ENCODE measurements around the gene ALS2CL.

The ALS2CL gene

GRCh38 chr3:46634856-46635255, 58.6 kb downstream of the ALS2CL start:
- DNase-seq (ENCODE audit: low read depth in 1 of 2, low spot score in 1 of 2), result no peak

GRCh38 chr3:46632792-46633191, 60.7 kb downstream of the ALS2CL start:
- no peak for DNase-seq (ENCODE audit: low read depth in 1 of 2, low spot score in 1 of 2)

- peak; percentile 56 to 65 for DNase-seq (ENCODE audit: low read depth in 1 of 2, low spot score in 1 of 2)
These were observed 63.6 kb downstream of the ALS2CL start for GRCh38 chr3:46629551-46630517.

- no peak for DNase-seq (ENCODE audit: low read depth in 1 of 2, low spot score in 1 of 2)
These were observed 64.5 kb downstream of the ALS2CL start for GRCh38 chr3:46628901-46629369.

GRCh38 chr3:46627078-46627477, 66.4 kb downstream of the ALS2CL start:
- no peak for DNase-seq (ENCODE audit: low read depth in 1 of 2, low spot score in 1 of 2)

- DNase-seq (ENCODE audit: low read depth in 1 of 2, low spot score in 1 of 2), result no peak
These were observed 67.4 kb downstream of the ALS2CL start for GRCh38 chr3:46626039-46626438.

- DNase-seq (ENCODE audit: low read depth in 1 of 2, low spot score in 1 of 2), result no peak
These were observed 68.4 kb downstream of the ALS2CL start for GRCh38 chr3:46624975-46625490.

- DNase-seq (ENCODE audit: low read depth in 1 of 2, low spot score in 1 of 2), result no peak
These were observed 68.9 kb downstream of the ALS2CL start for GRCh38 chr3:46624533-46624932.

GRCh38 chr3:46619845-46620778, 73.4 kb downstream of the ALS2CL start:
- no peak for DNase-seq (ENCODE audit: low read depth in 1 of 2, low spot score in 1 of 2)

Measured in activated T-helper 1 cell treated with anti-CD3 and anti-CD28 coated beads, Interleukin-2, amount 50 U/mL, for 16 hours (primary cell).